GM12878 (cell line): ENCODE results near the gene KIRREL3. TPM values are rescaled to one million over a fixed set of nuclear protein-coding genes. Genes with fewer than 3 reads are reported as not detected.

Experiments used
- ATAC-seq: fragments of 200-7000 bp; cut with Tn5 transposase; 3 replicates; pipeline ENCODE4 v1.9.1; 2020; ENCODE audit warnings: mild to moderate bottlenecking, moderate library complexity
- BruUV-seq: library from RNA; stranded (reverse); fragments of 400-500 nt; replicated peaks from 2 replicates; lab custom pipeline; 2021; lab: Mats Ljungman, UMichigan
- CTCF ChIA-PET: fragments of 300-600 bp; sonication (Branson Sonifier 250); formaldehyde crosslinking; extraction: SDS; loops from one replicate; lab custom pipeline; 2021; ENCODE audit warnings: inconsistent platforms; lab: Yijun Ruan, JAX
- POLR2A ChIA-PET: fragments of 350-600 bp; formaldehyde crosslinking; extraction: SDS; loops from one replicate; lab custom pipeline; 2021; ENCODE audit warnings: inconsistent platforms; lab: Charles Lee
- RAD21 ChIA-PET: fragments of 300-600 bp; sonication (Branson Sonifier 250); formaldehyde crosslinking; loops from one replicate; lab custom pipeline; 2023; ENCODE audit warnings: antibody characterized with exemption; ENCODE audit not compliant: unreplicated experiment; lab: Charles Lee
- SMC1A ChIA-PET: fragments of 300-600 bp; sonication (Branson Sonifier 250); formaldehyde crosslinking; loops from one replicate; lab custom pipeline; 2023; ENCODE audit not compliant: unreplicated experiment, uncharacterized antibody; lab: Charles Lee
- DNase-seq: peaks from one replicate; pipeline ENCODE4 v3.0.0-alpha.2; 2011; ENCODE audit warnings: low read depth, low spot score
- FAIRE-seq: peaks from 3 replicates; lab custom pipeline; 2011; peaks lifted over from hg19 to GRCh38; lab: Jason Lieb, UNC
- H2AFZ ChIP-seq: 2 replicates; pipeline ENCODE4 v1.6.0; 2011; ENCODE audit warnings: low read depth, low read length, control low read depth; ENCODE audit not compliant: control insufficient read depth
- H3K27ac ChIP-seq: 2 replicates; pipeline ENCODE4 v1.5.1; 2011; ENCODE audit warnings: control low read depth; ENCODE audit not compliant: control insufficient read depth, insufficient read depth
- H3K27me3 ChIP-seq, 2 experiments: replicated peaks in 1 of 2; 2 replicates each; pipeline versions ENCODE4 v1.6.0 to v1.6.1; 2011; ENCODE audit warnings: low read length in 1 of 2; ENCODE audit not compliant: control insufficient read depth in 2 of 2, insufficient read depth in 2 of 2
- H3K36me3 ChIP-seq, 2 experiments: 2 replicates each; pipeline ENCODE4 v1.5.1; 2011; ENCODE audit warnings: low read length in 1 of 2; ENCODE audit not compliant: control insufficient read depth in 2 of 2, insufficient read depth in 2 of 2
- H3K4me1 ChIP-seq: 2 replicates; pipeline ENCODE4 v1.6.1; 2011; ENCODE audit warnings: mild to moderate bottlenecking, low read length, moderate library complexity, mixed read lengths; ENCODE audit not compliant: control insufficient read depth, insufficient read depth
- H3K4me2 ChIP-seq: 2 replicates; pipeline ENCODE4 v1.6.0; 2011; ENCODE audit warnings: control low read depth; ENCODE audit not compliant: control insufficient read depth, insufficient read depth
- H3K4me3 ChIP-seq: fragments of 200-600 bp; sonication (generic); 2 replicates; pipeline ENCODE4 v1.5.1; 2016
- H3K79me2 ChIP-seq: 2 replicates; pipeline ENCODE4 v1.6.0; 2011; ENCODE audit warnings: low read length; ENCODE audit not compliant: control insufficient read depth, insufficient read depth
- H3K9ac ChIP-seq: 2 replicates; pipeline ENCODE4 v1.8.0; 2011; ENCODE audit warnings: low read length, control low read depth, mixed read lengths; ENCODE audit not compliant: control insufficient read depth, insufficient read depth
- H3K9me3 ChIP-seq: replicated peaks from 3 replicates; pipeline ENCODE4 v1.5.1; 2011; ENCODE audit warnings: mild to moderate bottlenecking, low read length; ENCODE audit not compliant: control insufficient read depth, insufficient read depth
- H4K20me1 ChIP-seq: 2 replicates; pipeline ENCODE4 v1.6.0; 2011; ENCODE audit not compliant: control insufficient read depth, insufficient read depth
- ASH2L ChIP-seq: fragments of 300-600, 200-600 bp; sonication (generic); IDR thresholded peaks from 2 replicates; pipeline ENCODE4 v1.6.1; 2017; ENCODE audit warnings: low read depth, mild to moderate bottlenecking, borderline replicate concordance
- BRCA1 ChIP-seq: IDR thresholded peaks from 2 replicates; pipeline ENCODE4 v1.6.1; 2011; ENCODE audit warnings: low read depth, low read length, improper control_type of control experiment
- CBFB ChIP-seq: IDR thresholded peaks from 2 replicates; pipeline ENCODE4 v1.6.1; 2016; ENCODE audit warnings: antibody characterized with exemption, low read depth
- CBX3 ChIP-seq: fragments of 200-600 bp; sonication (generic); IDR thresholded peaks from 2 replicates; pipeline ENCODE4 v1.6.1; 2016; ENCODE audit warnings: low read depth, borderline replicate concordance
- ESRRA ChIP-seq: IDR thresholded peaks from 2 replicates; pipeline ENCODE4 v1.6.1; 2012; ENCODE audit warnings: mild to moderate bottlenecking, low read length, improper control_type of control experiment
- FOXM1 ChIP-seq: IDR thresholded peaks from 2 replicates; pipeline ENCODE4 v1.6.1; 2012; ENCODE audit warnings: low read depth, mild to moderate bottlenecking, inconsistent platforms, low read length, moderate library complexity
- JUNB ChIP-seq: IDR thresholded peaks from 2 replicates; pipeline ENCODE4 v1.6.1; 2016; ENCODE audit warnings: antibody characterized with exemption, mild to moderate bottlenecking
- KAT2A ChIP-seq: conservative IDR thresholded peaks from 2 replicates; pipeline ENCODE4 v1.6.1; 2011; ENCODE audit warnings: low read depth, low read length; ENCODE audit not compliant: control insufficient read depth
- LARP7 ChIP-seq: fragments of 450-650 bp; IDR thresholded peaks from 2 replicates; pipeline ENCODE4 v1.6.1; 2017; ENCODE audit warnings: mild to moderate bottlenecking
- MEF2A ChIP-seq: IDR thresholded peaks from 2 replicates; pipeline ENCODE4 v1.6.1; 2011; ENCODE audit warnings: low read depth, mild to moderate bottlenecking, low read length, moderate library complexity; ENCODE audit not compliant: insufficient read depth
- MYB ChIP-seq: fragments of 150-350 bp; IDR thresholded peaks from 2 replicates; pipeline ENCODE4 v1.6.1; 2014; ENCODE audit warnings: mild to moderate bottlenecking, low read depth, low read length, borderline replicate concordance
- NRF1 ChIP-seq: conservative IDR thresholded peaks from 2 replicates; pipeline ENCODE4 v1.6.1; 2011; ENCODE audit warnings: mild to moderate bottlenecking, low read depth, low read length, improper control_type of control experiment
- PAX5 ChIP-seq: IDR thresholded peaks from 2 replicates; pipeline ENCODE4 v1.6.1; 2011; ENCODE audit warnings: low read depth, low read length, borderline replicate concordance
- RB1 ChIP-seq: fragments of 450-650 bp; formaldehyde crosslinking; IDR thresholded peaks from 2 replicates; pipeline ENCODE4 v1.6.1; 2017; ENCODE audit warnings: mild to moderate bottlenecking, borderline replicate concordance
- TBL1XR1 ChIP-seq: IDR thresholded peaks from 2 replicates; pipeline ENCODE4 v1.6.1; 2012; ENCODE audit warnings: low read depth, low read length, improper control_type of control experiment
- ZNF207 ChIP-seq: fragments of 450-650 bp; IDR thresholded peaks from 2 replicates; pipeline ENCODE4 v1.6.1; 2014; ENCODE audit warnings: antibody characterized with exemption, mild to moderate bottlenecking, borderline replicate concordance
- ZNF24 ChIP-seq: fragments of 450-650 bp; IDR thresholded peaks from 2 replicates; pipeline ENCODE4 v1.6.1; 2017; ENCODE audit warnings: antibody characterized with exemption, mild to moderate bottlenecking
- WGBS: methylation state at CpG from one replicate; pipeline ENCODE4 v1.1.6; 2016; ENCODE audit warnings: low lambda C conversion rate; ENCODE audit not compliant: insufficient replicate concordance, insufficient coverage; ENCODE audit errors: missing lambda C conversion rate; 5-methylcytosine and 5-hydroxymethylcytosine counted together
- in situ Hi-C: fragments of 300-500 bp; cut with MboI; formaldehyde crosslinking; loops from 9 replicates; pipeline ENCODE4 v1.14.3; 2018; ENCODE audit warnings: mixed read lengths
- intact Hi-C: fragments of 100-400 bp; cut with micrococcal nuclease; formaldehyde crosslinking; loops from one replicate; pipeline ENCODE4 v1.14.2; 2022; ENCODE audit not compliant: unreplicated experiment
- polyA plus RNA-seq, 11 experiments: library from polyadenylated mRNA; depleted of rRNA in 4 of 11; unstranded in 6 of 11; stranded (reverse) in 5 of 11; fragments of >200 nt; fragmentation: Nextera tagmentation in 4 of 11; fragmentation: Illumina TruSeq in 1 of 11; extraction: Ambion mirVana in 4 of 11; extraction: Trizol in 1 of 11; gene quantifications; 1 replicate in 1 of 11; 2 replicates in 10 of 11; pipeline versions ENCODE4 v1.2.1 to v1.2.3, GENCODE V29; 2011 to 2016; ENCODE audit warnings: inconsistent platforms in 2 of 11, missing spikeins in 2 of 11, low read depth in 1 of 11
- total RNA-seq, 4 experiments: library from RNA; depleted of rRNA in 3 of 4; stranded (reverse); fragments of >200 nt in 3 of 4; fragmentation: Illumina TruSeq in 1 of 4; extraction: Trizol in 1 of 4; gene quantifications; 2 replicates each; pipeline versions ENCODE4 v1.2.1 to v1.2.3, GENCODE V29; 2013 to 2021

Gene KIRREL3
- total and polyA plus RNA-seq, 10 of the 15 experiments (the other 5 are each of a cell fraction or from before 2014, with no cell fraction given): under 0.01 TPM; not detected in 9

- WGBS: 44% methylated on average over 14 of the region's 16 CpGs
- Histone ChIP-seq H3K9me3 (no peaks in the 10 kb centered on the region), H3K27me3 (no peaks in the 10 kb centered on the region; a peak in 1 of 4 replicates), H4K20me1 (no peaks in the 10 kb centered on the region), H3K4me2 (no peak overlapping the region), H3K36me3 (no peaks in the 10 kb centered on the region), H2AFZ (no peak overlapping the region), H3K4me1 (peaks cover 4% of the 10 kb centered on the region), H3K4me3 (no peak overlapping the region), H3K27ac (no peak overlapping the region), H3K79me2 (no peaks in the 10 kb centered on the region), H3K9ac (no peak overlapping the region)
- ChIA-PET CTCF (no interaction called here), POLR2A (no interaction called here), SMC1A (no interaction called here), RAD21 (no interaction called here)
- ATAC-seq (no peak), FAIRE-seq (no peak), DNase-seq (no peak)
- BruUV-seq: no TSS peak
- TF ChIP-seq JUNB: no peak
- no peak for TF ChIP-seq ZNF207
- no peak for TF ChIP-seq ASH2L
- no peak for TF ChIP-seq LARP7
- no peak for TF ChIP-seq FOXM1
- no peak for TF ChIP-seq ZNF24
- TF ChIP-seq TBL1XR1: no peak
- no peak for TF ChIP-seq BRCA1
- TF ChIP-seq ESRRA: no peak
- TF ChIP-seq MEF2A: no peak
- TF ChIP-seq NRF1: no peak
- TF ChIP-seq KAT2A: no peak
- no peak for TF ChIP-seq RB1
- no peak for TF ChIP-seq MYB
- TF ChIP-seq CBFB: no peak
- TF ChIP-seq CBX3: no peak
- no peak for TF ChIP-seq PAX5
- in situ Hi-C loops (no loop called here), intact Hi-C loops (no loop called here)
Measured at GRCh38 chr11:126473269-126473668, 527.3 kb downstream of the KIRREL3 start.
